Measurements from ENCODE around the gene TRPM4. TPM values are rescaled to one million over a fixed set of nuclear protein-coding genes. Genes with fewer than 3 reads are reported as not detected.

The TRPM4 gene
- total RNA-seq, 6 experiments from 2014 or later, result 9.2 to 31.1 (median 14.3) TPM

DNA sequence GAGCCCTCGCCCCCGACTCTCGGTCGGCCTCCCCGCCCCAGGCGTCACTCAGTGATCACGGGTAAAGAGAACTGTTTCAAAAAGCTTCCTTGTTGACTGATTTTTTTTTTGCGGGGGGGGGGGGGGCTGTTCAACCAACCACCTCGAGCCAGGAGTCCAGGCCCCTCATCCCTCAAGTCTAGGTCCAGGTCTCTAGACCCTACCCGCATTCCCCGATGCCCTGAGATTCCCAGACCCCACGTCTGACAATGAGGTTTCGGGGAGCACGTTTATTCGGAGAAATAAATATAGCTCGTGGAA is 6.7 kb upstream of the TRPM4 start:
- Histone ChIP-seq H3K4me3 (peak overlapping the region; percentile 68 to 73 (median 69)), H3K36me3 (no peaks in the 10 kb centered on the region), H3K4me1 (peaks cover 0 to 14% (median 2%) of the 10 kb centered on the region in 4 donors), H3K27ac (peak overlapping the region; percentile 86 to 93 (median 88)), H3K9me3 (no peaks in the 10 kb centered on the region), H3K27me3 (no peaks in the 10 kb centered on the region)
- ATAC-seq (no peak), DNase-seq (no peak)
- intact Hi-C loops (cut with DNase I), result no loop called here
- WGBS (ENCODE audit: insufficient coverage, low coverage, low lambda C conversion rate, missing lambda C conversion rate), result 23% methylated on average over 5 of the region's 16 CpGs
- no peak for TF ChIP-seq POLR2A (IDR thresholded peaks at IDR 0.05)
- TF ChIP-seq, protein P1, sequence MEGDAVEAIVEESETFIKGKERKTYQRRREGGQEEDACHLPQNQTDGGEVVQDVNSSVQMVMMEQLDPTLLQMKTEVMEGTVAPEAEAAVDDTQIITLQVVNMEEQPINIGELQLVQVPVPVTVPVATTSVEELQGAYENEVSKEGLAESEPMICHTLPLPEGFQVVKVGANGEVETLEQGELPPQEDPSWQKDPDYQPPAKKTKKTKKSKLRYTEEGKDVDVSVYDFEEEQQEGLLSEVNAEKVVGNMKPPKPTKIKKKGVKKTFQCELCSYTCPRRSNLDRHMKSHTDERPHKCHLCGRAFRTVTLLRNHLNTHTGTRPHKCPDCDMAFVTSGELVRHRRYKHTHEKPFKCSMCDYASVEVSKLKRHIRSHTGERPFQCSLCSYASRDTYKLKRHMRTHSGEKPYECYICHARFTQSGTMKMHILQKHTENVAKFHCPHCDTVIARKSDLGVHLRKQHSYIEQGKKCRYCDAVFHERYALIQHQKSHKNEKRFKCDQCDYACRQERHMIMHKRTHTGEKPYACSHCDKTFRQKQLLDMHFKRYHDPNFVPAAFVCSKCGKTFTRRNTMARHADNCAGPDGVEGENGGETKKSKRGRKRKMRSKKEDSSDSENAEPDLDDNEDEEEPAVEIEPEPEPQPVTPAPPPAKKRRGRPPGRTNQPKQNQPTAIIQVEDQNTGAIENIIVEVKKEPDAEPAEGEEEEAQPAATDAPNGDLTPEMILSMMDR (IDR thresholded peaks at IDR 0.05), result no peak

- intact Hi-C loops (cut with DNase I), result no loop called here
- no peak for TF ChIP-seq POLR2A (IDR thresholded peaks at IDR 0.05)
- TF ChIP-seq, protein P1 (IDR thresholded peaks at IDR 0.05), result no peak
- Histone ChIP-seq H3K4me1 (peaks cover 0 to 14% (median 2%) of the 10 kb centered on the region in 4 donors), H3K27me3 (no peaks in the 10 kb centered on the region), H3K4me3 (no peak overlapping the region), H3K36me3 (no peaks in the 10 kb centered on the region), H3K27ac (peak overlapping the region in 1 of 3 donors; percentile 88), H3K9me3 (no peaks in the 10 kb centered on the region)
- peak; percentile 63 to 80 (median 78) for DNase-seq
- ATAC-seq, result peak; percentile 1 to 5 (median 2)
- 13% methylated on average over 34 of the region's 45 CpGs for WGBS (ENCODE audit: insufficient coverage, low coverage, low lambda C conversion rate, missing lambda C conversion rate)
Measured at GRCh38 chr19:49151267-49152118, 6.1 kb upstream of the TRPM4 start.

GRCh38 chr19:49152119-49152550 is 5.5 kb upstream of the TRPM4 start:
- Histone ChIP-seq H3K9me3 (no peaks in the 10 kb centered on the region), H3K27me3 (no peaks in the 10 kb centered on the region), H3K27ac (no peak overlapping the region), H3K36me3 (no peaks in the 10 kb centered on the region), H3K4me1 (peaks cover 0 to 14% (median 2%) of the 10 kb centered on the region in 4 donors), H3K4me3 (no peak overlapping the region)
- intact Hi-C loops (cut with DNase I), result no loop called here
- TF ChIP-seq POLR2A (IDR thresholded peaks at IDR 0.05), result no peak
- TF ChIP-seq, protein P1 (IDR thresholded peaks at IDR 0.05), result no peak
- ATAC-seq, result no peak
- 16% methylated on average over 7 of the region's 10 CpGs for WGBS (ENCODE audit: insufficient coverage, low coverage, low lambda C conversion rate, missing lambda C conversion rate)
- DNase-seq, result no peak

GRCh38 chr19:49153167-49153809 is 4.3 kb upstream of the TRPM4 start:
- WGBS (ENCODE audit: insufficient coverage, low coverage, low lambda C conversion rate, missing lambda C conversion rate), result 78% methylated on average over 6 of the region's 10 CpGs
- DNase-seq, result no peak
- TF ChIP-seq, protein P1 (IDR thresholded peaks at IDR 0.05), result no peak
- TF ChIP-seq POLR2A (IDR thresholded peaks at IDR 0.05), result no peak
- Histone ChIP-seq H3K27me3 (no peaks in the 10 kb centered on the region), H3K36me3 (no peaks in the 10 kb centered on the region), H3K9me3 (no peaks in the 10 kb centered on the region), H3K4me1 (peaks cover 0 to 14% (median 2%) of the 10 kb centered on the region in 4 donors), H3K4me3 (no peak overlapping the region), H3K27ac (no peak overlapping the region)
- intact Hi-C loops (cut with DNase I), result no loop called here
- no peak for ATAC-seq
